ENCODE measurements around the gene FOXI2.

The FOXI2 gene

GRCh38 chr10:127787873-127788272 is 50.9 kb downstream of the FOXI2 start:
- TF ChIP-seq CTCF (conservative IDR thresholded peaks at IDR 0.05; ENCODE audit: low read length) (no peak), EZH2phosphoT487 (IDR thresholded peaks at IDR 0.05; ENCODE audit: borderline replicate concordance) (no peak)
- H2AFZ ChIP-seq (ENCODE audit: low read length), result no peak overlapping the region
- no peaks in the 10 kb centered on the region for H4K20me1 ChIP-seq (ENCODE audit: insufficient read depth, low read length, poor library complexity, severe bottlenecking)
- H3K4me2 ChIP-seq (ENCODE audit: low read depth, low read length, poor library complexity, severe bottlenecking), result no peak overlapping the region
- H3K36me3 ChIP-seq (ENCODE audit: insufficient read depth, low read length), result no peaks in the 10 kb centered on the region
- H3F3A ChIP-seq (ENCODE audit: low read depth), result no peaks in the 10 kb centered on the region
- H3K9me3 ChIP-seq (ENCODE audit: insufficient read depth, low read depth, low read length), result no peaks in the 10 kb centered on the region
- no peaks in the 10 kb centered on the region for H3K9me2 ChIP-seq (replicated peaks; ENCODE audit: low read depth, low read length)
- no peaks in the 10 kb centered on the region for H3K79me2 ChIP-seq (ENCODE audit: insufficient read depth, low read length)
- no peak overlapping the region for H3K4me3 ChIP-seq (ENCODE audit: low read length, poor library complexity, severe bottlenecking)
- H3K27me3 ChIP-seq (ENCODE audit: insufficient read depth, low read length, poor library complexity, severe bottlenecking), result no peaks in the 10 kb centered on the region
- no peak overlapping the region for H3K9ac ChIP-seq (ENCODE audit: low read depth, low read length, poor library complexity, severe bottlenecking)
- H3K4me1 ChIP-seq (ENCODE audit: insufficient read depth, low read length, poor library complexity, severe bottlenecking), result no peaks in the 10 kb centered on the region

- no peak for TF ChIP-seq EZH2phosphoT487 (IDR thresholded peaks at IDR 0.05; ENCODE audit: borderline replicate concordance)
- TF ChIP-seq CTCF (conservative IDR thresholded peaks at IDR 0.05; ENCODE audit: low read length), result no peak
- H2AFZ ChIP-seq (ENCODE audit: low read length), result no peak overlapping the region
- no peak overlapping the region for H3K9ac ChIP-seq (ENCODE audit: low read depth, low read length, poor library complexity, severe bottlenecking)
- no peaks in the 10 kb centered on the region for H3K9me2 ChIP-seq (replicated peaks; ENCODE audit: low read depth, low read length)
- no peaks in the 10 kb centered on the region for H3F3A ChIP-seq (ENCODE audit: low read depth)
- no peaks in the 10 kb centered on the region for H3K79me2 ChIP-seq (ENCODE audit: insufficient read depth, low read length)
- H3K36me3 ChIP-seq (ENCODE audit: insufficient read depth, low read length), result no peaks in the 10 kb centered on the region
- no peaks in the 10 kb centered on the region for H3K9me3 ChIP-seq (ENCODE audit: insufficient read depth, low read depth, low read length)
- no peaks in the 10 kb centered on the region for H4K20me1 ChIP-seq (ENCODE audit: insufficient read depth, low read length, poor library complexity, severe bottlenecking)
- H3K4me2 ChIP-seq (ENCODE audit: low read depth, low read length, poor library complexity, severe bottlenecking), result no peak overlapping the region
- H3K4me1 ChIP-seq (ENCODE audit: insufficient read depth, low read length, poor library complexity, severe bottlenecking), result no peaks in the 10 kb centered on the region
- H3K27me3 ChIP-seq (ENCODE audit: insufficient read depth, low read length, poor library complexity, severe bottlenecking), result no peaks in the 10 kb centered on the region
- no peak overlapping the region for H3K4me3 ChIP-seq (ENCODE audit: low read length, poor library complexity, severe bottlenecking)
Measured at GRCh38 chr10:127790066-127790624, 53.2 kb downstream of the FOXI2 start.

Data from Loucy (cell line).